ENCODE data around the gene GALM. TPM values are rescaled to one million over a fixed set of nuclear protein-coding genes. Genes with fewer than 3 reads are reported as not detected.

Gene GALM
- total RNA-seq, 1 donor from 2014 or later = 2.9 TPM

DNA sequence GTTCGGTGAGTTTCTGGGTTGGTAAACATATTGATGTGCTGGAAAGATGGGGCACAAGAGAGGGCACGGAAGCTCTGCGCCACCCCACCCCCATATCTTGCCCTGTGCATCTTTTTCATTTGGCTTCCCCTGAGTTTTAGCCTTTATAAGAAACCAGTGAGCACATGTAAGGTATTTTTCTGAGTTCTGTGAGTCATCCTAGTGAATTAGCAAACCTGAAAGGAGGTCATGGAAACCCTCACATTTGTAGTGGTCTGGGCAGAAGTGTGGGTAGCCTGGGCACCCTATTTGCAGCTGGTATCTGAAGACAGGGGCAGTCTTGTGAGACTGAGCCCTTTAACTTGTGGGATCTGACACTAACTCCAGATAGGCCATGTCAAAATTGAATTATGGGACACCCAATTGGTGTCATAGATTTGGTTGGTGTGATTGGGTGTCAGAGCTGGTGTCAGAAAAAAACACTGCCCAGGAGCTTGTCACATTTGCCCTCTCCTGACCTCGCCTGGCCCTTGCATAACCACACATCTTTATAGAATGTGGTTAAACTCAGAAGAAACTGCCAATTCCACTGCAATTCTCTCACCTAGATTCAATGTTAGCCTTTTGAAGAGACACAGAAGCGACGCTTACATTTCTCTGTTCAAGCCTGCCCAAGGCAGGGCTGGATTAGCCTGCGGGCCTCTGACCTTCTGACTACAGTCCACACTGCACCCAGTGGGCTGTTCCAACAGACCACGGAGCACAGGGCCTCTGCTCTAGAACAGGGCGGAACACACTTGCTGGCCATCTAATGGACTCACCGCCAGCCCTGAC lies 12.0 kb upstream of the GALM start:
- Mint-ChIP-seq H3K4me3 (ENCODE audit: unreplicated experiment) (no peak overlapping the region), H3K9me3 (ENCODE audit: unreplicated experiment) (no peaks in the 10 kb centered on the region), H3K36me3 (ENCODE audit: unreplicated experiment) (no peaks in the 10 kb centered on the region), H3K27me3 (ENCODE audit: unreplicated experiment) (peaks cover 11% of the 10 kb centered on the region), H3K4me1 (ENCODE audit: unreplicated experiment) (no peaks in the 10 kb centered on the region), H3K27ac (ENCODE audit: unreplicated experiment) (no peak overlapping the region)
- TF ChIP-seq, protein P1, sequence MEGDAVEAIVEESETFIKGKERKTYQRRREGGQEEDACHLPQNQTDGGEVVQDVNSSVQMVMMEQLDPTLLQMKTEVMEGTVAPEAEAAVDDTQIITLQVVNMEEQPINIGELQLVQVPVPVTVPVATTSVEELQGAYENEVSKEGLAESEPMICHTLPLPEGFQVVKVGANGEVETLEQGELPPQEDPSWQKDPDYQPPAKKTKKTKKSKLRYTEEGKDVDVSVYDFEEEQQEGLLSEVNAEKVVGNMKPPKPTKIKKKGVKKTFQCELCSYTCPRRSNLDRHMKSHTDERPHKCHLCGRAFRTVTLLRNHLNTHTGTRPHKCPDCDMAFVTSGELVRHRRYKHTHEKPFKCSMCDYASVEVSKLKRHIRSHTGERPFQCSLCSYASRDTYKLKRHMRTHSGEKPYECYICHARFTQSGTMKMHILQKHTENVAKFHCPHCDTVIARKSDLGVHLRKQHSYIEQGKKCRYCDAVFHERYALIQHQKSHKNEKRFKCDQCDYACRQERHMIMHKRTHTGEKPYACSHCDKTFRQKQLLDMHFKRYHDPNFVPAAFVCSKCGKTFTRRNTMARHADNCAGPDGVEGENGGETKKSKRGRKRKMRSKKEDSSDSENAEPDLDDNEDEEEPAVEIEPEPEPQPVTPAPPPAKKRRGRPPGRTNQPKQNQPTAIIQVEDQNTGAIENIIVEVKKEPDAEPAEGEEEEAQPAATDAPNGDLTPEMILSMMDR (IDR thresholded peaks at IDR 0.05) = no peak
- DNase-seq (ENCODE audit: extremely low spot score, unreplicated experiment) = peak; percentile 59

DNA sequence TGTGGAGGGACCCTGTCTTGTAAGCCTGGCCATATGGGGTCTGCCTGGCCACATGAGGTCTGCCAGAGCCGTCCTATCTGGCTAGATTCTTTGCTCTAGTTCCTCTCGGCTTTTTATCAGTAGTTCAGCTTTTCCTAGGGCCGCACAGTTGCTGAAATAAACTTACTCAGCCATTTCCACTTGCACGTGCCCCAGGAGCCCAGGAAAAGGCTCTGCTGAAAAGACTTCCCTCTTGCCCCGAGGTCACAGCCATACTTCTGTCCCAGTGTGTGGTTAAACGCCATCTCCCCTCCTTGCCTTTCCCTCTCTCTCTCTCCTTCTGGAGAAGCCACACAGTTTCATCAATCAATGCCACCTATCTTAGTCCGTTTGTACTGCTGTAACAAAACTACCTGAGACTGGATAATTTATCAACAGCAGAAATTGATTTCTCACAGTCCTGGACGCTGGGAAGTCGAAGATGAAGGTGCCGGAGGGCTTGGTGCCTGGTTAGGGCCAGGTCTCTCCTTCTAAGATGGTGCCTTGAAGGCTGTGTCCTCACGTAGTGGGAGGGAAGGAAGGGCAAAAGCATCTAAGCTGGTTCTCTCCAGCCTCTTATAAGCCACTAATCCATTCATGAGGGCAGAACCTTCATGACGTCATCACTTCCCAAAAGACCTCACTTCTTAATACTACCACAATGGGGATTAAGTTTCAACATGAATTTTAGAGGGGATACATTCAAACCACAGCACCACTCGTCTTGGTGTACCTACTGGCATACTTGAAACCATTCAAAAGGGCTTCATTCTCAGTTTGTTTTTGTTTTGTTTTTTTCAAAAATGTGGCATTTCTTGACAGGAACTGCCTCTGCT lies 11.2 kb upstream of the GALM start:
- H3K4me1 Mint-ChIP-seq (ENCODE audit: unreplicated experiment) = no peaks in the 10 kb centered on the region
- no peak for DNase-seq (ENCODE audit: extremely low spot score, unreplicated experiment)
- H3K27ac Mint-ChIP-seq (ENCODE audit: unreplicated experiment) = no peak overlapping the region
- no peaks in the 10 kb centered on the region for H3K36me3 Mint-ChIP-seq (ENCODE audit: unreplicated experiment)
- H3K9me3 Mint-ChIP-seq (ENCODE audit: unreplicated experiment) = no peaks in the 10 kb centered on the region
- no peak overlapping the region for H3K4me3 Mint-ChIP-seq (ENCODE audit: unreplicated experiment)
- H3K27me3 Mint-ChIP-seq (ENCODE audit: unreplicated experiment) = peaks cover 6% of the 10 kb centered on the region
- TF ChIP-seq, protein P1 (IDR thresholded peaks at IDR 0.05) = no peak

DNA sequence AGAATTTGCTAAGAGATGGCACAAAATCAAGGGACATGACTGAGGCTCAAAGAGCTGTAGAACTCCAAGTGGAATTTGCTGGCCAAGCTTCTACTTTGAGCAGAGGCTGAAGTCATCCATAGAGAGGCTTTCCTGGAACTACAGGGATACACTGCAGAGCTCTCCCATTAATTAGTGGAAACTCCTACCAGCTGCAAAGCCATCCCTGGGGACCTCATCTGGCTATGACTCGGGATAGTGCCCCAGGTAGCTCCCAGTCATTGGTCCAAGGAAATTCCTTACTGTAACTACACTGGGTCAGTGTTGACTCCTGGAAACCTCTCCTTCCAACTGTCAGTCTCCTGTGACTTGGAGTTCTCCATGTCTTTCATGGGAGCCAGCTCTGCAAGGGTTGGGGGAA lies 10.5 kb upstream of the GALM start:
- H3K36me3 Mint-ChIP-seq (ENCODE audit: unreplicated experiment) = no peaks in the 10 kb centered on the region
- H3K9me3 Mint-ChIP-seq (ENCODE audit: unreplicated experiment) = no peaks in the 10 kb centered on the region
- H3K27me3 Mint-ChIP-seq (ENCODE audit: unreplicated experiment) = peaks cover 2% of the 10 kb centered on the region
- H3K4me1 Mint-ChIP-seq (ENCODE audit: unreplicated experiment) = no peaks in the 10 kb centered on the region
- TF ChIP-seq, protein P1 (IDR thresholded peaks at IDR 0.05) = no peak
- no peak overlapping the region for H3K27ac Mint-ChIP-seq (ENCODE audit: unreplicated experiment)
- no peak for DNase-seq (ENCODE audit: extremely low spot score, unreplicated experiment)
- no peak overlapping the region for H3K4me3 Mint-ChIP-seq (ENCODE audit: unreplicated experiment)

DNA sequence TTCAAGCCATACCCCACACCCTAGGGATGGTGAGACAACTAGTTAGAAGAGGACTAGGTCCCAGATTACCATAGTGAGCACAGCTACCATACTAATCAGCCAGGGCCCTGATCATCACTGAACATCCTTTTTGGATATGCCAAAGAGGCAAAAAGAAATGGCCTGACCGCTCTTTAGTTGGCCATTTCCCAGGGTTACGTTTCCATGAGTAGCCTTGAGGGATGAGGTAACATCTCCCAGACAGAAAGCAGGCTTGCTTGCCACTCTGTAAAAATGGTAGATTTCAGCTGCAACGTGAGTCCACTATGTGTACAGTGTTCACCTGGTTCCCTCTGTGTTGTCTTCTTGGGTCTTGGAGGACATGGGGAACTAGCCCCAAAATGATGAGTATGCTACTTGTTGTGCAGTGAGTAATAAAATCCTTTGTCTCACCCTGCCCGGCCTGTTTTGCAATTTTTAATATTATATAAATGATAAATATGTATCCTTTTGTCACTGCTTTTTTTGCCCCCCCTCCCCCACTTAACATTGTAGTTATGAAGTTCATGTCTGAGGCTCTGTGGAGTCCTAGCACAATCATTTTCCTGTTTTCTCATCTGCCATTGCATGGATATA lies 8.9 kb upstream of the GALM start:
- peaks cover 2% of the 10 kb centered on the region for H3K27me3 Mint-ChIP-seq (ENCODE audit: unreplicated experiment)
- H3K27ac Mint-ChIP-seq (ENCODE audit: unreplicated experiment) = no peak overlapping the region
- no peaks in the 10 kb centered on the region for H3K9me3 Mint-ChIP-seq (ENCODE audit: unreplicated experiment)
- H3K4me1 Mint-ChIP-seq (ENCODE audit: unreplicated experiment) = no peaks in the 10 kb centered on the region
- no peak for DNase-seq (ENCODE audit: extremely low spot score, unreplicated experiment)
- TF ChIP-seq, protein P1 (IDR thresholded peaks at IDR 0.05) = no peak
- H3K36me3 Mint-ChIP-seq (ENCODE audit: unreplicated experiment) = no peaks in the 10 kb centered on the region
- no peak overlapping the region for H3K4me3 Mint-ChIP-seq (ENCODE audit: unreplicated experiment)

Data from osteocyte (in vitro differentiated cells).